NCI-H2081 treated with DMSO at 0.1 percent for 48 hours (cell line): ENCODE measurements around the gene TARBP1.

Source experiments
- DNase-seq: peaks from one replicate; lab custom pipeline; 2025; lab: John Stamatoyannopoulos, UW

The TARBP1 gene

GRCh38 chr1:234484991-234485739 is 6.2 kb upstream of the TARBP1 start:
- no peak for DNase-seq

DNA sequence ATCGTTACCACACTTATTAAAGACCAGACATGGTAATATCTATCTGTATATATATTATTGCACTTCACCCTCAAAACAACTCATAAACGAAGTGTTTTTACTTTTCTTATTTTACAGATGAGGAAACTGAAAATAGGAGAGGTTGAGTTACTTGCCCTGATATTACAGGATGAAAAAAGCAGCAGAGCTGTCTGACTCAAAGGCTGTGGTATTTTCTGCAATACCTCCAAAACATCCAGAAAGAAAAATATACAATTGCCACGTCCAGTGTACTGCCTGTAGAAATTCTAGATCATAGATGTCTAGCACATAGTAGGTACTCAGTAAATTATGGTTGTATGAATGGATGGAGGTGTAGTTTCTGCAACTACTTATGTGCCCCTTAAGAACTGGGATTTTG is 5.2 kb upstream of the TARBP1 start:
- no peak for DNase-seq

DNA sequence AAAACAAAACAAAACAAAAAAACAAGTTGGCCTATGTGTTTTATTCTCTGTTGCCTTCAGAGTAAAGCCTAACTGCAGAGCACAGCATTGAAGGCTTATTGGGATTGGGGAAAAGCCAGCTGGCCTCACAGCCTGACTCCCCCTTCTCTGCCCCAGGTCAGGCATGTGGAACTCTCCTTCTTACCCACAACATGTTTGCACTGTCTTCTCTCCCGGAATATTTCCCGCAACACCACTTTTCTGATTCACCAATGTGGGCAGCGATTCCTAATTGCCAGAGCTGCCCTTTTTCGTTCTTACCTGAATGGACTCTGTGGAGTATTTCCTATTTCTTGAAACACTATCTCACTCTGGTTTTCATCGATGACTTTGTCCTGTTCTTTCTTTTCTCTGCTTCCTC is 2.8 kb upstream of the TARBP1 start:
- no peak for DNase-seq

GRCh38 chr1:234479866-234480265 is 887 bp upstream of the TARBP1 start:
- DNase-seq, result no peak

DNA sequence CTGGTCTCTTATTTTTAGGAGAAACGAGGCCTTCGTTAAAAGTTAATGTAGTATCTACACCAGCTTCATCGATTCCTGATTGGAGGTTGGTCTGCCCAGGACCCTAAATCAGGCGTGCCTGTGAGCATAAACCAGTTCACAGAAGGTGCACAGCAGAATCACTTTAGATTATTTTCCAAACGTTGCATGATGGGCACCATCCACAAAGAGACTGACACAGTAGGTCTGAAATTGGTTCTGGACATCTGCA is 256 bp upstream of the TARBP1 start:
- no peak for DNase-seq

GRCh38 chr1:234478152-234478480 is 863 bp downstream of the TARBP1 start:
- DNase-seq, result peak; percentile 27

GRCh38 chr1:234477386-234478151 is 1.4 kb downstream of the TARBP1 start:
- no peak for DNase-seq

- DNase-seq, result no peak
Observed at GRCh38 chr1:234476172-234476571, 2.8 kb downstream of the TARBP1 start.

- no peak for DNase-seq
Observed at GRCh38 chr1:234475167-234475793, 3.7 kb downstream of the TARBP1 start.

GRCh38 chr1:234474375-234474774 is 4.6 kb downstream of the TARBP1 start:
- no peak for DNase-seq

- no peak for DNase-seq
Observed at GRCh38 chr1:234473118-234473517, 5.9 kb downstream of the TARBP1 start.

- DNase-seq, result no peak
Observed at GRCh38 chr1:234469376-234469775, 9.6 kb downstream of the TARBP1 start.

DNA sequence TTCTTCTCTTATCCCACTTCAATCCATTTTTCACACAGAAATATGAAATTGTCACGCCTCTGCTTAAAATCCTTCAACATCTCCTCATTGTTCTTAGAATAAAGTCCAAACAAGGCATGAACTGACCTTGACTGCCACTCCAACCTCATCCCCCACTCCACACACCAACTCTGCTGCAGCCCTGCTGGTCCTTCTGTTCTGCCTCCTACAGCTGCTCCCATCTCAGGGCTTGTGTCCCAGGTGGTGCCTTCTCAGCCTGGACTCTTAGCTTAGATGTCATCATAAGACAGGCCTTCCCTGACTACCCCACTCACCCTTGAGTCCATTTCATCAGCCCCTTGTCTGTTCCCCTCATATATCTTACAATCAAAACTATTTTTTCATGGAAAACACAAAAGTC is 10.4 kb downstream of the TARBP1 start:
- no peak for DNase-seq

DNA sequence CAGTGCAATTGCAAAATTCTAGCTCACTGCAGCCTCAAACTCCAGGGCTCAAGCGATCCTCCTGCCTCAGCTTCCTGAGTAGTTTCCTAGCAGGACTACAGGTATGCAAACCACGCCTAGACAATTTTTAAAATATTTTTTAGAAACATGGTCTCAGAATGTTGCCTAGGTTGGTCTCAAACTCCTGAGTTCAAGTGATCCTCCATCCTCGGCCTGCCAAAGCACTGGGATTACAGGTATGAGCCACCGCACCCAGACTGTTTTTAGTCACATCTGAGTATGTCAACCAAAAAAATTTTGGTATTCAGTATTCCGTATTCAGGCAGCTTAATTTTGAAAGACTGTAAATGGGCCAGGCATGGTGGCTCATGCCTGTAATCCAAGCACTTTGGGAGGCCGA is 11.2 kb downstream of the TARBP1 start:
- no peak for DNase-seq

DNA sequence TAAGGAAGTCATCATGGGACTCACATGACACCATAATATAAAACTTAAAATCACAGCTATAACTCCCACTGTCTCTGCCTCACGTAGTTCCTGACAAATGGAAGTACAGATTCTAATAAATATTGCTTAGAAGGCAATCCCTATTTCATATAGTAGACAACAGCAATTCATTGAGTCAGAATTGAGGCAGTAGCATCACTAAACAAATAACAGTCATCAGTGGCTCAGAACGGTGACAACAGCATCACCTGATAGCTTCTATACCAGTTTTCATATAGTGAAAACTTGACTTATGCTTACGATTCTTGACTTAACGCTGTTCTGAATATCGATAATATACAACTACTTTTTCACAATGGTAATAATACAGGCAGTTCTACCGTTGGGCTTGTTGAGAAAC is 12.0 kb downstream of the TARBP1 start:
- no peak for DNase-seq

DNA sequence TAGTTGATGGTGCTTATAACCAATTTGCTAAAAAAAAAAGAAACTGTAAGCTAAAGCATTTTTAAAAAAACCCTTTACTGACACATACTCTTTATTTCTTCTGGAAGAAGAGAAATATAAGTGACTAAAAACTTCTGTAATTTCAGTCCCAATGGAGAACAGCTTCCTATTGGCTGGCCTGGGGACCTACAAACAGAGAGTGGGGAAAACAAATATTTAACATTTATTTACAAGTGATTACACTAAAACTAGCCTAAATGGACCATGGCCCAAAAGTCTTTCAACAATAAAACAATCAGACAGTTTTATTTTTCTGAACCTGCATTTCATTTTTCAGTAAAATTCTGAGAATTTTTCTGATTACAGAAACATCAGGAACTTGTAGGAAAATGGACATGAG is 15.2 kb downstream of the TARBP1 start:
- no peak for DNase-seq

DNA sequence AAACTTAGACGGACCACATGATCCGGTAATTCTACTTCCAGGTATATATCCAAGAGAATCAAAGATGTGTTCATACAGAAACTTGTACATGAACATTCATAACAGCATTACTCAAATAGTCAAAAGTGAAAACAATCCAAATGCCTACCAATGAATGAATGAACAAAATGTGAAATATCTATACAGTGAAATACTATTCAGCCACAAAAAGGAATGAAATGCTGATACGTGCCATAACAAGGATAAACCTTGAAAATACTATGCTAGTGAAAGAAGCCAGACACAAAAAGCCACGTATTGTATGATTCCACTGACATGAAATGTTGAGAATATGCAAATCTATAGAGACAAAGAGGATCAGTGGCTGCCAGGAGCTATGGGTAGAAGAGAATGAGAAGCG is 18.3 kb downstream of the TARBP1 start:
- DNase-seq, result no peak

DNA sequence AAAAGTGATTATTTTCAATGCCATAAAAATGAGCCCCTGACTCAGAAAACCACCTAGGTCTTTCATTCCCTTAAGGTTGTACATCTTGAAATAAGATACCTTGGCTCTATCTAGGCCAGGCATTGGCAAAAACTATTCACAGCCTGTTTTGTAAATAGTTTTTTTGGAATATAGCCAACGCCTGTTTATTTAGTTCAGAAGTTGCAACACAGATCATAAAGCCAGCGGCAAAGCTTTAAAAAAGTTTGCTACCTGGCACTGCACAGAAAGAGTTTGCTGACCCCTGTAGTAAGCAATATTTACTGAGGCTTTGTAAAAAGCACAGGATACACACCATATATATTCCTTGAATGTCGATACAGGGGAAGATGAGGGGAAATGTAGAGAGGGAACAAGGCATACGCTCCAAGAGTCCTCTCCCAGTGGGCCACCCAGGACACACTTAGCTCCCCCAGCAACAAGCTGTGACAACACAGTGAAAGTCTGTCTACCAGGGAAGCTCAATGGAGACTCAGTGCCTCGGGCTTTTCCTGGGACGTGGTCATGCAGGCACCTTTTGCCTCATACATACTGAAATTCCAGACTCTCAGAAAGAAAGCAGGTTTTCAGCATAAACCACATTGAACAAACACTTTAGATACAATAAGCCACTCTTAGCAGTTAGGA is 20.5 kb downstream of the TARBP1 start:
- DNase-seq, result no peak

DNA sequence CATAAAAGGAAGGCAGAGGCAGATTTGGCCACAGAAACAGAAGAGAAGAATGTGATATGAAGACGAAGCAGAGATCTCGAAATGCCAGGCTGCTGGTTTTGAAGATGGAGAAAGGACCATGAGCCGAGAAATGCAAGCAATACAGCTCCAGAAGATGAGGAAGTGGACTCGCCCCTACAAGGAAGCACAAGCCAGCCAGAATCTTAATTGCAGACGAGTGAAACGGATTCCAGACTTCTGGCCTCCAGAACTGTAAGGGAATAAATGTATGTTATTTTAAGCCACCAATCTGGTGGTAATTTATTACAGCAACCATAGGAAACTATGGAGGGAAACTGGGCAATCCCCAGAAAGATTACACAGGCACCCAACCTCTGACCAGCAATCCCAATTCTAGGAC is 24.1 kb downstream of the TARBP1 start:
- no peak for DNase-seq

DNA sequence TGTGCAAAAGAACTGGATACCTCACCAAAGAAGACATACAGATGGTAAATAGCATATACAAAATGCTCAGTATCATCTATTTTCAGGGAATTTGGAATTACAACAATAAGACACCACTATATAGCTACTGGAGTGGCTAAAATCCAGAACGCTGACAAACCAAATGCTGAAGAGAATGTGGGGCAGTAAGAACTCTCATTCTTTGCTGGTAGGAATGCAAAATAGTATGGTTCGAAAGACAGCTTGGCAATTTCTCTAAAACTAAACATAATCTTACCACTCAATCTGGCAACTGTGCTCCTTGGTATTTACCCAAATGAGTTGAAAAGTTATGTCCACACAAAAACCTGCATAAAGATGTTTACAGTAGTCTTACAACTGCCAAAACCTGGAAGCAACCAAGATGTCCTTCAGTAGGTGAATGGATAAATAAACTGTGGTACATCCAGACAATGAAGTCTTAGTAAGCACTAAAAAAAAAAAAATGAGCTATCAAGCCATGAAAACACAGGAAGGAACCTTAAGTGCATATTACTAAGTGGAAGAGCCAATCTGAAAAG is 26.5 kb downstream of the TARBP1 start:
- DNase-seq, result no peak

GRCh38 chr1:234440348-234440747 is 38.6 kb downstream of the TARBP1 start:
- no peak for DNase-seq

GRCh38 chr1:234438579-234438978 is 40.4 kb downstream of the TARBP1 start:
- no peak for DNase-seq
